Stomach smooth muscle (tissue), 2 donors: ENCODE data around the gene SOCS1.

Experiments
- H3K27ac ChIP-seq: one replicate; pipeline ENCODE4 v1.7.0; 2013; ENCODE audit warnings: mild to moderate bottlenecking, low read length, inconsistent platforms
- H3K27me3 ChIP-seq, 2 donors: one replicate each; pipeline ENCODE4 v1.7.0; 2013; ENCODE audit warnings: low read length in 2 of 2; ENCODE audit not compliant: insufficient read depth in 2 of 2, control insufficient read depth in 1 of 2
- H3K36me3 ChIP-seq, 2 donors: one replicate each; pipeline ENCODE4 v1.7.0; 2013; ENCODE audit warnings: low read length in 2 of 2; ENCODE audit not compliant: control insufficient read depth in 2 of 2, insufficient read depth in 2 of 2
- H3K4me1 ChIP-seq: one replicate; pipeline ENCODE4 v1.7.0; 2013; ENCODE audit warnings: low read length; ENCODE audit not compliant: control insufficient read depth, insufficient read depth
- H3K4me3 ChIP-seq, 2 donors: one replicate each; pipeline ENCODE4 v1.7.0; 2013; ENCODE audit warnings: low read length in 2 of 2
- H3K9ac ChIP-seq, 2 donors: one replicate each; pipeline ENCODE4 v1.7.0; 2013; ENCODE audit warnings: low read length in 2 of 2, mild to moderate bottlenecking in 1 of 2
- H3K9me3 ChIP-seq, 2 donors: one replicate each; pipeline ENCODE4 v1.7.0; 2013; ENCODE audit warnings: low read length in 2 of 2; ENCODE audit not compliant: control insufficient read depth in 2 of 2
- donor health status: healthy.
- donor health status: Pancreatic carcinoma.

Gene SOCS1

GRCh38 chr16:11250786-11251524 is 5.0 kb downstream of the SOCS1 start:
- Histone ChIP-seq H3K36me3 (peaks cover 0 to 6% of the 10 kb centered on the region in 2 donors), H3K4me1 (peaks cover 21% of the 10 kb centered on the region), H3K4me3 (no peak overlapping the region), H3K27me3 (no peaks in the 10 kb centered on the region), H3K27ac (no peak overlapping the region), H3K9me3 (no peaks in the 10 kb centered on the region), H3K9ac (no peak overlapping the region)

- Histone ChIP-seq H3K4me1 (peaks cover 18% of the 10 kb centered on the region), H3K9me3 (no peaks in the 10 kb centered on the region), H3K27me3 (no peaks in the 10 kb centered on the region), H3K27ac (no peak overlapping the region), H3K9ac (no peak overlapping the region), H3K36me3 (peaks cover 0 to 6% of the 10 kb centered on the region in 2 donors), H3K4me3 (no peak overlapping the region)
Observed at GRCh38 chr16:11250091-11250785, 5.8 kb downstream of the SOCS1 start.

GRCh38 chr16:11249233-11250061 is 6.6 kb downstream of the SOCS1 start:
- Histone ChIP-seq H3K9ac (no peak overlapping the region), H3K4me3 (no peak overlapping the region), H3K27me3 (no peaks in the 10 kb centered on the region), H3K9me3 (no peaks in the 10 kb centered on the region), H3K27ac (no peak overlapping the region), H3K36me3 (peaks cover 0 to 6% of the 10 kb centered on the region in 2 donors), H3K4me1 (peaks cover 10% of the 10 kb centered on the region)

- Histone ChIP-seq H3K4me1 (no peaks in the 10 kb centered on the region), H3K27ac (no peak overlapping the region), H3K4me3 (no peak overlapping the region), H3K9ac (no peak overlapping the region), H3K36me3 (peaks cover 0 to 6% of the 10 kb centered on the region in 2 donors), H3K27me3 (no peaks in the 10 kb centered on the region), H3K9me3 (no peaks in the 10 kb centered on the region)
Observed at GRCh38 chr16:11248133-11248532, 7.9 kb downstream of the SOCS1 start.

- Histone ChIP-seq H3K36me3 (no peaks in the 10 kb centered on the region), H3K4me3 (no peak overlapping the region), H3K27me3 (no peaks in the 10 kb centered on the region), H3K9me3 (no peaks in the 10 kb centered on the region), H3K9ac (no peak overlapping the region), H3K4me1 (no peaks in the 10 kb centered on the region), H3K27ac (no peak overlapping the region)
Observed at GRCh38 chr16:11245988-11246387, 10.0 kb downstream of the SOCS1 start.

- Histone ChIP-seq H3K27me3 (no peaks in the 10 kb centered on the region), H3K4me3 (no peak overlapping the region), H3K9ac (no peak overlapping the region), H3K36me3 (no peaks in the 10 kb centered on the region), H3K4me1 (peaks cover 4% of the 10 kb centered on the region), H3K9me3 (no peaks in the 10 kb centered on the region), H3K27ac (no peak overlapping the region)
Observed at GRCh38 chr16:11245222-11245737, 10.7 kb downstream of the SOCS1 start.

- no peaks in the 10 kb centered on the region for H3K27me3 ChIP-seq
- H3K9ac ChIP-seq = no peak overlapping the region
- no peaks in the 10 kb centered on the region for H3K36me3 ChIP-seq
- H3K9me3 ChIP-seq = no peaks in the 10 kb centered on the region
- H3K27ac ChIP-seq = no peak overlapping the region
- peaks cover 4% of the 10 kb centered on the region for H3K4me1 ChIP-seq
- H3K4me3 ChIP-seq = no peak overlapping the region
Observed at GRCh38 chr16:11242658-11243057, 13.3 kb downstream of the SOCS1 start.

- Histone ChIP-seq H3K9me3 (no peaks in the 10 kb centered on the region), H3K4me1 (peaks cover 4% of the 10 kb centered on the region), H3K27ac (no peak overlapping the region), H3K36me3 (no peaks in the 10 kb centered on the region), H3K4me3 (no peak overlapping the region), H3K27me3 (no peaks in the 10 kb centered on the region), H3K9ac (no peak overlapping the region)
Observed at GRCh38 chr16:11241480-11242204, 14.4 kb downstream of the SOCS1 start.

- Histone ChIP-seq H3K27me3 (no peaks in the 10 kb centered on the region), H3K9ac (no peak overlapping the region), H3K36me3 (no peaks in the 10 kb centered on the region), H3K4me1 (peaks cover 4% of the 10 kb centered on the region), H3K27ac (no peak overlapping the region), H3K4me3 (peak overlapping the region in 1 of 2 donors; percentile 52), H3K9me3 (no peaks in the 10 kb centered on the region)
Observed at GRCh38 chr16:11240636-11241473, 15.1 kb downstream of the SOCS1 start.
